Measurements from ENCODE around the gene ABHD2.

ABHD2 gene

DNA sequence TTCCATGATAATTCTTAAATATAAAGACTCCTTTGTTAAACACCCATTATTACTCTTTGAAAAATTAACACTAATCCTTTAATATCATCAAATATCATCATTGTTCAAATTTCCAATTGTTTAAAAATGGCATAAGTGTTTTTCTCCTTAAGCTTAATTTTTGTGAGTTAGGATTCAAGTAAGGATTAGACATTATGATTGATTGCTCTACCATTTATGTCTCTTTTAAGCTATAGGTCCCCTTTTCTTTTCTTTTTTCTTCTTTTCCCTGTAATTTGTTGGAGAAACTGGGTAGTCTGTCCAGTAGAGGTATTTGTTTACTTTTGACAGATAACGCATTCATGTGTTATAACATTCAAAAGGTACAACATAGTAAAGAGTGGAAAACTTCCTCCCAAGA is 9.1 kb downstream of the ABHD2 start:
- DNase-seq (ENCODE audit: low read depth in 2 of 2) = no peak

DNA sequence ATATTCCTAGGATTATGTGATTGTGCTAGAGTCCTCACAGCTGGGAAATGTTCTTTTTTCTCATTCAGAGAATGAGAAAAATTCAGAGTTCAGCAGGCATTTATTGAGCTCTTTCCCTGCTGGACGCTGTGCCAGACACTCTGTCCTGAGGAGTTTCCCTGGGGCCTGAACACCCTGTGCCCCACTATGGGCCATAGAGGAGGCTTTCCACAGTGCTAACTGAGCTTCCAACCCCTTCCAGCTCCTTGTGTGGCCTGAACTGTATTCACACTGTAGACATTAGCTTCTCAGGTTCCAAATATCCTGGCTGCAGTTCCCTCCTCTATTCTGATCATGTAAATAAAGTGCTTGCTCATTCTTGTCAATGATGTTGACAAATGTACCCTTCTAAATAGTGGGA is 10.0 kb downstream of the ABHD2 start:
- no peak for DNase-seq (ENCODE audit: low read depth in 2 of 2)

DNA sequence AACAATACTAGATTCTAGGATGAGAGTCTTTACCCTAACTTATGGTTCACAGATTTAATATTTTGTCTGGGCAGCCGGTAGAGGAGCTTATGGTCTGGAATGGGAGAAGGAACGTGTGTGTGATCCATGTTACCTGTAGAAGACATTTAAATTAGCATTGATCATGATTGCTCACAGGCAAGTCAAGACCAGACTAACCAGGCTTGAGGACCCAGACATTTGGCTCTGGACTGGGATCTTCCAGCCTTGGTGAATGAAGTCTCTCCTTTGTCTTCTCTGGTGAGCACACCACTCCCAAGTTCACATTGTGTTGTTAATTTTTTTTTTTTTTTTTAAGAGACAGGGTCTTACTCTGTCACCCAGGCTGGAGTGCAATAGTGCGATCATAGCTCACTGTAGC is 11.7 kb downstream of the ABHD2 start:
- no peak for DNase-seq (ENCODE audit: low read depth in 2 of 2)

DNA sequence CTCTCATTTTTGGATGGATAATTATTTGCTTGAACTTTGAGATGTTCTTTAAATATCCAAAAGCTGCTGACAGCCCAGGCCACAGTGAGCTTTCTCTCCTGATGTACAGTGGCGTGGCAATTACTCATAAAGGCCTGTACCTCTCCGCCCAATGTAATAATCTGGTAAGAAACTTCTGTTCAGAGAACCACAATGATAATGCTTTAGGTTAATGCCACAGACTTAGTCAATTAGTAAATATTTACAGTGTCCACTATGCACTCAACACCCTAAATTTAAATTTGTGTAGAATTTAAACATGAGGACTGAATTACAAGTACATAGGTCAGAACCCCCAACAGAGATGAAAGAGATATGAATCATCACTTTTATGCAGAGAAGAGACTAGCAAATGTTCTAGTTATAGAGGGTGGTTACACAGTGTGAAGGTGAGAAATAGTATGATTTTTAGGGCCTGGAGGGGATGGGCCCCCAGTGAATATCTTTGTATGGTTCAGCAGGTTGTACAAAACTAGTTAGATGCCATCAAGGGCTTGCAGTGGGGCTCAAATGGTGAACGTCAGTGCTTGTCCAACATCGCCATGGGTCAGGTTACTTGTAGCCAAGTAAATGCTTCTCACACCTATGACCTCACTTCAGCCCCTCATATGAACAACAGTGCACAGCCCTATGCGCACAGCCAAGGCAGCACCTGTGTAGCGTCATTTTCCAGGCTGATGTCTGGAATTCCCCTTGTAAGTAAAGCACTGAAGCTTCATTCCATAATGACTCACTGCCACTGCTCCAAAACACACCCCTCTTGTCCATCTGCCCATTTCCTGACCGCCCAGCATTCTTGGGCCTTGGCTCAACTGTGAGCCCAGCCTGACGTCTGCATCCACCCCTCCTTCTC is 13.3 kb downstream of the ABHD2 start:
- DNase-seq (ENCODE audit: low read depth in 2 of 2) = no peak

DNA sequence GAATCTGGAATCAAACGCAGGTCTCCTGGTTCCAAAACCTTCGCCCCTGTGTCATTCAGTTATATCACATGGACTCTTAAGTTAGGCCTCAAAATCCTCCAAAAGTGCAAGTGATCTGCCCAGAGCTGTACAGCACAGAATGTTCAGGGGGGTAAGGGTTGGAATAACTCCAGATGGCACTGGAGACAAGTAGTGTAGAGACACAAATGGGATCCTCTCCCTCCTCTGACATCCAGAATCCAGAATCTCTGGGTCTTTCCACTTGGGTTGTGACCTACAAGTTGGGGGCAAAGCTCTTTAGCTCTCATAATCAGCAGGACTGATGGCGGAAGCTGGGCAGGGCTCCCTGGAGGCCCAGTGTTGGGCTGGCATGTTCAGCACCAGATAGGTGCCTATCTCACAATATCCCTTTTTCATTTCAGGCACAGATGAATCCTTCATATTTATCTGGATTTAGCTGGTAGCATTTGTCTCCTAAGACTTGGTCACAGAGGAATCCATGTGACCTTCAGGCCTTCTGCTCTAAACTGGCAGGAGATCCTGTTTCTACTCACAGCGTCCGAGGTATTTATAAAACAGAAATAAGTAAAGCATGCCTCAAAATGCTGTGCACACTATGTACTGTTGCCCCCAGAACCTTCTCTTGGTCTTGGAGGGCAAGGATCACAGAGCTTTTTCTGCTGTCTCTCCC is 15.4 kb downstream of the ABHD2 start:
- no peak for DNase-seq (ENCODE audit: low read depth in 2 of 2)

DNA sequence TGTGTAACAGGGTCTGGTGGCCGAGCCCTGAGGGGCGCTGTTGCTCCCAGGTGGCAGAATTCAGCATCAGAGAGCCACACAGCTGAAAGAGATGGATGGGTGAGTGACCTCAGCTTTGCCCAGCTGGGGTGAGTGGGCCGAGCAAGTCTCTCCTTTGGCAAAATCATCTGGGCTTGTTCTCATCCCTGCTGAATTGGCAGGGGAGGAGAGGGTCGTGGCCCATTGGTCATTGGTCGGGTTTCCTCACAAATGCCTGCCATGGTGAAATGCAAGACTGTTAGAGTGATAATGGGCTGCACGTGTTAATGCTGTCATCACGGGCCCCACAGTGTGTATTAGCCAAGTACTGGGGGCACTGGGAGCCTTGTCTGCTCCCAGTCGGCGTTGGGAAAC is 15.9 kb downstream of the ABHD2 start:
- no peak for DNase-seq (ENCODE audit: low read depth in 2 of 2)

DNA sequence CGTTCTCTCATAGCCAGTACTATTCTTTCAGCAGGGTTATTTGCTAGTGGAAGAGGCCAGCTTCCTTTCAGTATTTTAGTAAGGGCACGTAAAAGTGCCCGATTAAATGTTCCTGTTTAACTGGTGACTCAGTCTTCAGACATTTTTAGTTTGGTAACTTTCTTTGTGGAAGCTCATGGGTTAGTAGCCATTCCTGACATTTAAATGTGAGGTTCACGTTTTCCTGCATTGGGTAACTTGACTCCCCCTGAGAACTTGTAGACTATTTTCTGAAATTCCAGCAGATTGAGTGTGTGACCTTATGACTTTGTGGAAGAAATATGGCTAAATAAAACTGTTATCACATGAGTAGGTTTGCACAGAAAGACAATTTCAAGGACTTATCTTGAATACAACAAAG is 16.9 kb downstream of the ABHD2 start:
- DNase-seq (ENCODE audit: low read depth in 2 of 2) = no peak

DNA sequence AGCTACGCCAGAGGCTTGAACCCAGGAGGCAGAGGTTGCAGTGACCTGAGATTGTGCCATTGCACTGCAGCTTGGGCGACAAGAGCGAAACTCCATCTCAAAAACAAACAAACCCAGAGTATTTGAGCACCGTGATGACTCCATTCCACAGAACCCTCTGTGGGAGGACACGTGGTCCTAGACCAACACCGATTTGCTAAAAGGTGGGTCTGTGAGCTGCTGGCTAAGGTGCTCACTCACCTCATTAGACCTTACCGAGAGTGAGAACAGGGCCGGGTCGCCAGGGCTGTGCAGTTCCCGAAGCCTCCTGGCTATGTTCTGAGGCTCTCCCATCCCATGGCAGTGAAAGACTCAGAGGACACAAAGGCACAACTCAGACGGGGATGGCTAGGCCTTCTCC is 17.9 kb downstream of the ABHD2 start:
- DNase-seq (ENCODE audit: low read depth in 2 of 2) = no peak

DNA sequence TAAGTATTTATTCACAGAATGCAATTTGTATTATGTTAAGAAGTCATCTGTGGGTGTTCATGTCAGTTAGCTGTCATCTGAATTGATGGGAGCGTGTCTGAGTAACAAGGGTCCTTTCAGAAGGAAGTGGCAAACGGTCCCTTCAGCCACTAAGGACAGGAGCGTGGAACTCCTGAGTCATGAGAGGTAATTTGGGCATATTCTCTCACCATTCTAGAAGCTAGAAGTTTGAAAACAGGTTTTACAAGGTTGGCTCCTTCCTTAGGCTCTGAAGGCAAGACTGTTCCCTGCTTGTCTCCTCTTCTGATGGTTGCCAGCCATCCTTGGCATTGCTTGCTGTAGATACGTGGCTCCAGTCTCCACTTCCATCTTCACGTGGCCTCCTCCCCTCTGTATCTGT is 19.7 kb downstream of the ABHD2 start:
- DNase-seq (ENCODE audit: low read depth in 2 of 2) = no peak

DNA sequence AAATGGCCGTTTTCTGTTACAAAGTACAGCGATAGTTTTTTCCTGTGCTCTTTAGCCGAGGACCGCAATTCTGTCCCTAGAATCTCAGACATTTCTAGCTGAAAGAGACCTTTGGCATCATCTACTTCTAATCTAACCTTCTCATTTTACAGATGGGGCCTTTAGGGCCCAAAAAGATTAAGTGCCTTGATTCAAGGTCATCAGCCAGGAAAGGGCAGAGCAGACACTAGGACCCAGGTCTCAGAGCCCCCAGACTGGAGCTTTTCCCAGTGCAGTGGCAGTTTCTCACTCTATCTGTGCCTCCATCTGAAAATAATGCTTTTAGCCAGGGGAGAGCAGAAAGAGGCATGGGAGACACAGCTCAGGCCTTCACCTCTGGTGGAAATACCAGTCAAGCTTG is 20.6 kb downstream of the ABHD2 start:
- no peak for DNase-seq (ENCODE audit: low read depth in 2 of 2)

DNA sequence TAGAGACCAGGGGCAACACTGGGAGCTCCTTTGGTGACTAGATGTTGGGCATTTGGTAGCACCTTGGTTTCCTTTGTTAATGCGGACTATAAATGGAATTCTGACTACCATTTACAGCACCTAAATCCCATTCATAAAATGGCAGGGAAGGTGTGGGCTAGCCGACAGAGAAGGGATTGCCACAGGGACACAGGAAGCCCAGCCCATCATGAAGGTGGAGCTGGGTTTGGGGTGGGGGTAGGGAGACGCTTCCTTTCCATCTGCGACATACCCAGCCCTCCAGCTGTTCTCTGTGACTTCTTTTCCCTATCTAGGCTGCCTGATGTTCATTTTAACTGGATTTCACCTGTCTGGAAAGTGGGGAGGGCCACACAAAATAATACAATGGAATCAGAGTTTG is 21.0 kb downstream of the ABHD2 start:
- no peak for DNase-seq (ENCODE audit: low read depth in 2 of 2)

DNA sequence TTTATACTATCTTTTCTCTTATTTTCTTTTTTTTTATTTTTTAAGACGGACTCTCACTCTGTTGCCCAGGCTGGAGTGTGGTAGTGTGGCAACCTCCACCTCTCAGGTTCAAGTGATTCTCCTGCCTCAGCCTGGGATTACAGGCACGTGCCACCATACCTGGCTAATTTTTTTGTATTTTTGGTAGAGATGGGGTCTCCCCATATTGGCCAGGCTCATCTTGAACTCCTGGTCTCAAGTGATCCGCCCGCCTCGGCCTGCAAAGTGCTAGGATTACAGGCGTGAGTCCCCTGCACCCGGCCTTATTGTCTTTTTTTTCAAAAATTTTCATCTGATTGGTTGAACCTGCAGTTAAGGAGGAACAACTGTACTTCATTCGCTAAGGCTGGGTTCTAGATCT is 21.8 kb downstream of the ABHD2 start:
- no peak for DNase-seq (ENCODE audit: low read depth in 2 of 2)

DNA sequence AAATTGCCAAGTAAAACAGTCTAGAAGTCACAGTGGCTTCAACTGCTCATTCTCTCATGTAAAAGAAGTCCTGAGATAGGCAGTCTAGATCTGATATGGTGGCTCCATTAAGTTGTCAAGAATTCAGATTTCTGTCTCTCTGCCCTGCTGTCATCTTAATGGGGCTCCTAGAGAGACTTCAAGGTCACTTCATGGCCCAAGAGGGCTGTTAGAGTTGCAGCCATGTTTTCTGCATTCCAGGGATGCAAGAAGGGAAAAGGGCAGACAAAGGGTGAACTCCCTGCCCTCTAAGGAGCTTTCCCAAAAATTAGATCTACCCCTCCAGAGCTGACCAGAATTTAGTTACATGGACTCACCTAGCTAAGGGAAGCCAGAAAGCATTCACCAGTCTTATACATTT is 23.1 kb downstream of the ABHD2 start:
- no peak for DNase-seq (ENCODE audit: low read depth in 2 of 2)

DNA sequence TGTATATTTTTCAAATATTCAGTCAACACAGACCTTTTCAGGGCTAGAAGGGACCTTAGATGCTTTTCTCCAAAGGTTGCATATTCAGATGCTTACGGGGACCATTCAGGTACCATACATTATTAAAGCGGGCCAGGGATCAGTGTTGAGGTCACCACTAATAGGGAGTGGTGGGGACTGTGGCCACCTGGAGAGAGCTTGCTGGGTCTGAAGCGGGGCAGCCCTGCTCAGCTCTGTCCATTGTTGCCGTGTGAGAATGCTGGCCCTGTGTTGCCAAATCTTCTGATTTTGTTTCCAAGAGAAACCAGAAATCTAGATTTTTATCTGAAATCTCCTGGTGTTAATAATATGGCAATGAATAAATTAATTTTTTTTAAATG is 23.7 kb downstream of the ABHD2 start:
- no peak for DNase-seq (ENCODE audit: low read depth in 2 of 2)

DNA sequence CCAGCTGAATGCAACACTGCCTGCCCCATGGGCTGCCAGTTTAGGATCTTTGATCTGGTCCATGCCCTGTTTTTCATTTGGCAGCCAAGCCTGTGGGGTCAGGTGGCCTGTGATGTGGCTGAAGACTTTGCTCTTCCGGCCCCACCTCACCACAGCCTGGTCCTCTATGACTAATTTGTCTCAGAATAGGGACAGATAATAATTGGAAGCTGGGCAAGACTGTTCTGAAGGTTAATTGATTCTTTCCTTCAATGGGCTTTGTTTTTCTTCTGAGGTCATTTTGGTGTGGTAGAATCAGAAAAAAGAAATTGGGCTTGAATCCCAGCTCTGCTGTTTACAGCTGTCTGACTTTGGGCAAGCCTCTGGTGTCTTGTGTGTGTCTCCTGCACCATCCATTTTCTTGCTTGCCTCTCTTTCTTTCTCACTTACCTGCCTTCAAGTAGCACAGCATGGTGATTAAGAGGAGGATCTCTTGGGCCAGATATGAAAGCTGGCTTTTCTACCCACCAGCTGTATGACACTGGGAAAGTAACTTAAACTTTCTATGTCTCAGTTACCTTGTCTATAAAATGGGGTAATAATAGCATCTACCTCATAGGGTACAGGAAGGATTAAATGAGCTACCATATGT is 24.2 kb downstream of the ABHD2 start:
- no peak for DNase-seq (ENCODE audit: low read depth in 2 of 2)

DNA sequence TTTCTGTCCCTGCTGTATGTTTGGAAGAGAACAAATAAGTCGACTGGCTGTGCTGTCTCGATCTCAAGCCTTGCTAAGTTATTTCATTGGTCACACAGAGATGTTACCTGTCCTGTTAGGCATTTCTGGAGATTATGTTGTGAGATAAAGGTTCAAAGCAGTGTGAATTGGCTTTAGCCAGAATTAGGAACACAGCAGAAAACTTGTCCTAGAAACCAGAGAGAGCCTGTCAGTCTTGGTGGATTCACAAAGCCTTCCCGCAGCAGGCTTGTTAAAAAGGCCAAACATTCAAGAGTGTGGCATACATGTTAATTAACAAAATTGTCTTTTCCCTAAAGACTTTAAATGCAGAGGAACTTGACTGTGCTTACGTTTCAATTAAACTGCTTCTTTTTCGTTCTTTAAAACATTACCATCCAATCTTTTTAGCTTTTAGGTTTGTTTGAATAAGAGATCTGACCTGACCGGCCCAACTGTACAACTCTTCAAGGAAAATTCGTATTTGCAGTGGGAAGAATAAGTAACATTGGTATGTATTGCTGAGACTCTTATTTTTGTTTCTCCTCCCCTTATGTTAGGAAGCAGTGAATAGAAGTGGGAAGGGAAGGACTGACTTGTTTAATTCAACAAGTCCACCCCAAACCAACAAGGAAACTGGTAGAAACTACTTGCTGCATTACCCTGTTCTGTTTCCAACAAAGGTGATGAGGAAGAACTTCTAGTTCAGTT is 25.2 kb downstream of the ABHD2 start:
- DNase-seq (ENCODE audit: low read depth in 2 of 2) = no peak

DNA sequence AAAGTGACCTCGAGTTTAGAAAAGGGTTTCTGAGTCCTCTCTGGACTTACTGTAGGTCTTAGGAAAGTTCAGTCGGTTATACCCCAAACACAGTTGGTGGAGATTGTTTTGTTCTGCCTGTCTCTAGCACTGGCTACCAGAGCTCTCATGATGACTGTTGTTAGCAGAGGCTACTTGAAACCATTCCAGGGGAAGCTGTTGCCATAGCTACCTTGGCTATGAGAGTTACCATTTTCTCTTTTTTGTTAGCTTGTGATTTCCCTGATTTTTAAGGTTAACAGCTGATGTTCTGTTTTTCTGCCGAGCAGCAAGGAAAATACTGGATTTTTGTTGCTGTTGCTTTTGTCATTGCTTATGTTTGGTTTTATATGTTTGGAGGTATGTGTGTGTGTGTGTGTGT is 26.7 kb downstream of the ABHD2 start:
- no peak for DNase-seq (ENCODE audit: low read depth in 2 of 2)

DNA sequence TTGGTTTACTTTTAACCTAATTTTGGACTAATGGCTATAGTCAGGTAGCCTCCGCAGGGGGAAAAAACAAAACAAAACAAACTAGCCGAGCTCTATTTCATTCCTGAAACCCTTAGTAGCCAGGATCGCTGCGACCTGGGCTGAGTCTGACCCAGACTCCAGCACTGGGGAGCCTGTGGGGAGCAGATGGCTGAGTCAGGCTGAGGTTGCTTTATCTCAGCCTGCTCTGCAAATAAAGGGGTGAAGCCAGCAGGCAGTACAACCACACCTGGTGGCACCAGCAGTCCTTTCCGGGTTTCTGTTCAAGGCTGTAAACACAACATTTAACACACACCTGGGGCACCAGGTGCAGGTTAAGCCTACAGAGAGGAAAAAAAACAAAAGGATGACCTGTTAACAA is 27.3 kb downstream of the ABHD2 start:
- DNase-seq (ENCODE audit: low read depth in 2 of 2) = no peak

DNA sequence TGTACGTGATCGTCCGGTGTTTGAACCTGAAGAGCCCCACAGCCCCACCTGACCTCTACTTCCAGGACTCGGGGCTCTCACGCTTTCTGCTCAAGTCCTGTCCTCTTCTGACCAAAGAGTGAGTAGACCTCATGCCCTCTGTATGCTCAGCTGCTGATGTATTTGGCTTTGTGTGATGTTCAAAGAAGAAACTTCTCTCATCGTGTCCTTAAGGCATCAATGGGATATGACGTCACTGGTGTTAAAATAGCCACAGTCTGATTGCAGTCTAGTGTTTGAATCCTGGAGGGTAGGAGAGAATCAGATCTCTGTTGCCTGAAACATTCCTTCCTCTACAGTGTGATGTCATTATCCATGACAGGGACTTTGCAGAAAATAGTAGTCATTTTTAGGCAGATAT is 28.1 kb downstream of the ABHD2 start:
- no peak for DNase-seq (ENCODE audit: low read depth in 2 of 2)

DNA sequence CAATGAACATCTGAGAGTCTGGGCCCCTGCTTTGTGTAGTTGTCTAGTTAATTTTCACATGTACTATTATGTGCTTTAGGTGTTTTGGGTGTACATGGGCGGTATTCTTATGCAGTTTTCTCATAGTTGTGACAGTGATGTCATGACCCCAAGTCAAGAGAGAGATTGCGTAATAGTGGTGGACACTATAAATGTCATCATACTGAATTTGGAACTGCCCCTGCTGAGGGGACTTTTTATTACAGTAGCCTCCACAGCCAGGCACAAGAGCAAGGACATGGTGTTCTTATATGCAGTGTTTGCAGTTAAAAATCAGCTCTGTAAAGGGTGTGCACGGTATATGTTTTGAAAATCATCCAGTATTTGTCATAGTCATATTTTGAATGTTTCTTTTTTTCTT is 29.5 kb downstream of the ABHD2 start:
- no peak for DNase-seq (ENCODE audit: low read depth in 2 of 2)

DNA sequence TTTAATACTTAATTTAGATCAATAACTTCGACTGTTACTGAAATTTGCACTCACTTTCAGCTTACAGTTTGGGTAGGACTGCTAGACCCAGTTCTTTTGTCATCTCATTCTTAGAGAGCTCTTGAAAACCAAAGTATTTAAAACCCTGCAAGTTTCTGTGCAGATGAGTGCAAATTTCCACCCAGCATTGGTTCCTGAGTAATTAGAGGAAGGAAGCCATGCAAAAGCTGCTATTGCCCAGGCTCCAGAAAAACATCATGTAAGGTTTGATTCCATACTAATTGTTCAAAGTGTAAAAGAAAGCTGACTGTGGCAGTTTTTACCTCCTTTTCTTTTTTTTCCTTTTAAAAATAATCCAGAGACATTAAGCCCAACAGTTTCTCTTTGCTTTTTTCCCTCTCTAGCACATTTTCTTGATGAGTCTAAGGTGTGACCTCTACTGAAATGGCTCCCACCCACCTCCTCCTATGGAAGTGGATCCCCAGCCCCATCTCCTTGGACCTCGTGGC is 30.3 kb downstream of the ABHD2 start:
- no peak for DNase-seq (ENCODE audit: low read depth in 2 of 2)
